Cardiac fibroblast (primary cell): ENCODE measurements around the gene PPP6R2.

Source experiments
- DNase-seq, 2 donors: peaks; one replicate each; pipeline versions ENCODE4 v3.0.0 to v3.0.0-alpha.2; 2010; ENCODE audit warnings: low read depth in 2 of 2
- H3K4me3 ChIP-seq, 2 donors: replicated peaks in 1 of 2; 1 replicate in 1 of 2; 2 replicates in 1 of 2; pipeline ENCODE4 v1.5.1; 2011; ENCODE audit warnings: low read depth in 2 of 2, low read length in 2 of 2, mild to moderate bottlenecking in 2 of 2, moderate library complexity in 1 of 2
- TF ChIP-seq, protein P1 (sequence below): IDR thresholded peaks from one replicate; pipeline ENCODE4 v1.5.1; 2011; ENCODE audit warnings: low read depth, mild to moderate bottlenecking, low read length, inconsistent platforms

PPP6R2 gene

GRCh38 chr22:50461979-50462540 lies 118.9 kb downstream of the PPP6R2 start:
- no peak overlapping the region for H3K4me3 ChIP-seq
- no peak for DNase-seq
- TF ChIP-seq, protein P1, sequence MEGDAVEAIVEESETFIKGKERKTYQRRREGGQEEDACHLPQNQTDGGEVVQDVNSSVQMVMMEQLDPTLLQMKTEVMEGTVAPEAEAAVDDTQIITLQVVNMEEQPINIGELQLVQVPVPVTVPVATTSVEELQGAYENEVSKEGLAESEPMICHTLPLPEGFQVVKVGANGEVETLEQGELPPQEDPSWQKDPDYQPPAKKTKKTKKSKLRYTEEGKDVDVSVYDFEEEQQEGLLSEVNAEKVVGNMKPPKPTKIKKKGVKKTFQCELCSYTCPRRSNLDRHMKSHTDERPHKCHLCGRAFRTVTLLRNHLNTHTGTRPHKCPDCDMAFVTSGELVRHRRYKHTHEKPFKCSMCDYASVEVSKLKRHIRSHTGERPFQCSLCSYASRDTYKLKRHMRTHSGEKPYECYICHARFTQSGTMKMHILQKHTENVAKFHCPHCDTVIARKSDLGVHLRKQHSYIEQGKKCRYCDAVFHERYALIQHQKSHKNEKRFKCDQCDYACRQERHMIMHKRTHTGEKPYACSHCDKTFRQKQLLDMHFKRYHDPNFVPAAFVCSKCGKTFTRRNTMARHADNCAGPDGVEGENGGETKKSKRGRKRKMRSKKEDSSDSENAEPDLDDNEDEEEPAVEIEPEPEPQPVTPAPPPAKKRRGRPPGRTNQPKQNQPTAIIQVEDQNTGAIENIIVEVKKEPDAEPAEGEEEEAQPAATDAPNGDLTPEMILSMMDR = no peak

DNA sequence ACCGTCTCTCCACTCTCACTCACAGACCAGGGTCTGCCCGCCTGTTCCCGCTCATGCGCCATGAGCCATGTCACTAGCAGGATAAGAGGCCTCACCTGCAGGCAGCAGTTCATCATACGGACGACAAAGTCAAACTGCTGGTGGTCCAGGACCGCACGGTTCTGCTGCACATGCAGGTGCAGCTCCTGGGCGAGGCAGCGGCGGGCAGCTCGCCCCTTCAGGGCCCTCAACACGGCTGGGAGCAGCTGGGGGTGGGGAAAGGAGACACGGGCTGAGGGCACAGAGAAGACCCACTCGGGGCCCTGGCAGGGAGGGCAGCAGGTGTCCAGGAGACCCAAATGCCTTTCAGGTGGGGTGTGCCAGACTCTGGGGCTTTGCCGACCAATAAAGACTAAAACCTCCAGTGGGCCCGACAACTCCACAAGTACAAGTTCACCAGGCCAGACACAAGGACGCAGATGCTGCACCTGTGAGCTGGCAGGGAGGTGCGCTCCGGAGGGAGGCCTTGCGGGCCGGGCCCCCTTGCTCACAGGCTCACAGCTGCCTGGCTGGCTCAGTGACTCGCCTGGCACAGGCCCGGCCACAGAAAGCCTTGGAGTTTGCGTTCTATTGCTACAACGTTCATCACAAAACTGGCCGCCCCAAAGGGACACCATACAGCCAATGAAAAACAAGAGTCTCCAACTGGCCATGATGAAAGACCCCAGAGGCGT lies 120.2 kb downstream of the PPP6R2 start:
- no peak overlapping the region for H3K4me3 ChIP-seq
- TF ChIP-seq, protein P1 = no peak
- DNase-seq = no peak

DNA sequence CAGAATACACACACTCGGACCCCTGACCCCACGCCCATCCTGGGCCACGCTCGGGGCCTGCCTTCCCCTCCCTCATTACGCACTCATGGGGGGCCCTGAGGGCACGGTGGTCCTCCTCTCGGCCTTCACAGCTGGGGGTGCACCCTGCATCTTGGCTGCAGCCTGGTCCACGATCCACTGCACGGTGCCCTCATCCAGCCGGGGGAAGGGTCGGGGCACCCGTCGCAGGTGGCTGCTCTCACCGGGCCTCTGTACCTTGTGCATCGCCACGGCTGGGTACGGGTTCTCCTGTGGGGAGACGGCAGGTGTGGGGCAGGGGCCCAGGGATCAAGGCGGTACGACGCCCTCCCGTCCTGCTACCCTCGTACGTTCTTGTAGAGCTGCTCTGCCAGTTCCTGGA lies 121.3 kb downstream of the PPP6R2 start:
- no peak overlapping the region for H3K4me3 ChIP-seq
- DNase-seq = no peak
- TF ChIP-seq, protein P1 = no peak

DNA sequence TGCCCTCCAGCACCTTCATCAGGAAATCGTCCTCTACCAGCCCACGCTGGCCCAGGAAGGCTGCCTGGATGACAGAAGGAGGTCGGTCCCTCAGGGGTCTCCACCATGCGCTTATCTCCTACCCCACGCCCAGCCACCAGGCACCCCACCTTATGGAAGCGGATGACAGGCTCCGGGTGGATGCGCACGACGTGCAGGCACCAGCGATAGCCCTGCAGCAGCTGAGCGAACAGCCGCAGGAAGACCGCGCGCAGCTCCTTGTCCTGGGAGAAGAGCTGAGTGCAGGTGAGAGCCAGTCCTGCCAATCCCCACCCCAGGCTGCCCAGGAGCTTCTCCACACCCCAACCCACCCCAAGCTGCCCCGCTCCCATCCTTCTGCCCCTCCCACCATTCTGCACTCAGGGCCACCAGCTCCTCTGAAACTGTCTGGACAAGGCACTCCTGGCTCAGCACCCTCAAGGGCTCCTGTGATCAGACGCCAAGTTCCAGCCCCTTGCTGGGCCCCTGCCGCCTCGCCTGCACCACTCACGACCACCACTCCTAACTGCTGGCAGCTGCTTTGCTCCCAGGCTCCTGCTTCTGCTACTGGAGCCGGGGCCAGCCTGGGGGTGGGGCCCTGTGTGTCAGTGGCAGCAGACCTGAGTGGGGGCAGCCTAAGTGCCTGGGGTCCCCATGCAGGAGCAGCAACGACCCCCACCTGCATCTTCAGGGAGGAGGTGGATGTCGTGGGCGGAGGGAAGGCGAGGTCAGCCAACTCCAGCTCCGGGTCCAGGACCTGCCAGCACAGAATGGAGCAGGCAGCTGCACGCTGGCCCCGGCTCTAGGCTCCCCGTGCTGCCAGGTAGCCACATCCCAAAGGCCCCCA lies 122.2 kb downstream of the PPP6R2 start:
- DNase-seq = no peak
- H3K4me3 ChIP-seq = no peak overlapping the region
- TF ChIP-seq, protein P1 = no peak

GRCh38 chr22:50467341-50467740 lies 124.2 kb downstream of the PPP6R2 start:
- TF ChIP-seq, protein P1 = no peak
- H3K4me3 ChIP-seq = no peak overlapping the region
- DNase-seq = no peak

DNA sequence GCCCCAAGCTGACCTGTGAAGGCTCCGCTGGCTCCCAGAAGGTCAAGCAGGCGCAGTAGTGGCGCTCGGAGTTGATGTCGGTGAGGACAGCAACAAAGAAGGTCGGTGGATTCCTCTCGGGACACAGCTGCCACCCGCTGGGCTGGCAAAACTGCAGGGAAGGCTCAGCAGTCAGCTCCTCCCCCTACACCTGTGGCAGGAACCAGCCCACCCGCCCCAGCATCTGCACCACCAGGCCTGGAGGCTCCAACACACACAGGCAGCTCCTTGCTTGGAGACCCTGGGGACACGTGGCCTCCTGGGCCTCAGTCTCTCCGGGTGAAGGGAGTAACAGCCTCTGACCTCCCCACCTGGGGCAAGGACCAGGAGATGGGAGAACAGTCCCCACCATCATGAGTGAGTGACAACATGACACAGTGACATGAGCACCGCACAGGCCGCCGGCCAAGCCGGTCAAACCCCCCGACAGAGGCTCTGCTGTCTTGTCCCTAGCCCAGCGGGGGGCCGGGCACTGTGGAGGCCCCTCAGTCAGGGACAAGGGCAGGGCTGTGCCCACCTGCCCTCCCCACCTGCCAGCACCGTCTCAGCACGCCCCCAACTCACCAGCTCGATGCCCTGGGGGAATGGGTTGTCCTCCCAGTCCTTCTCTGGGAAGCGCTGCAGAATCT lies 124.8 kb downstream of the PPP6R2 start:
- TF ChIP-seq, protein P1 = no peak
- no peak for DNase-seq
- H3K4me3 ChIP-seq = no peak overlapping the region
